WTC11 (cell line): ENCODE results near the gene CCDC92.

Experiments
- FOXJ3 ChIP-seq: sonication (generic); formaldehyde crosslinking; IDR thresholded peaks from 2 replicates; pipeline ENCODE4 v1.9.0; 2021; ENCODE audit warnings: missing genetic modification reagents, mild to moderate bottlenecking, borderline replicate concordance
- NR1H2 ChIP-seq: sonication (generic); formaldehyde crosslinking; IDR thresholded peaks from 2 replicates; pipeline ENCODE4 v1.9.0; 2021; ENCODE audit warnings: mild to moderate bottlenecking, moderate library complexity, missing genetic modification reagents
- TEAD1 ChIP-seq: sonication (generic); formaldehyde crosslinking; IDR thresholded peaks from 2 replicates; pipeline ENCODE4 v1.8.0; 2022; ENCODE audit warnings: mild to moderate bottlenecking, missing genetic modification reagents
- TF ChIP-seq, protein P1 (sequence below): fragments of 200-600 bp; IDR thresholded peaks from 2 replicates; pipeline ENCODE4 v1.8.0; 2022; ENCODE audit warnings: antibody characterized with exemption
- TF ChIP-seq, protein P2 (sequence below): sonication (generic); formaldehyde crosslinking; IDR thresholded peaks from 2 replicates; pipeline ENCODE4 v1.8.0; 2022; ENCODE audit warnings: mild to moderate bottlenecking, missing genetic modification reagents
- TF ChIP-seq, protein P3 (sequence below): sonication (generic); formaldehyde crosslinking; IDR thresholded peaks from 2 replicates; pipeline ENCODE4 v1.8.1; 2023; ENCODE audit warnings: mild to moderate bottlenecking, missing genetic modification reagents, moderate library complexity
- TF ChIP-seq, protein P4 (sequence below): sonication (generic); formaldehyde crosslinking; IDR thresholded peaks from 2 replicates; pipeline ENCODE4 v1.8.1; 2023; ENCODE audit warnings: mild to moderate bottlenecking, missing genetic modification reagents
- TF ChIP-seq, protein P5 (sequence below): sonication (generic); formaldehyde crosslinking; IDR thresholded peaks from 2 replicates; pipeline ENCODE4 v1.8.0; 2023; ENCODE audit warnings: missing genetic modification reagents

DNA sequence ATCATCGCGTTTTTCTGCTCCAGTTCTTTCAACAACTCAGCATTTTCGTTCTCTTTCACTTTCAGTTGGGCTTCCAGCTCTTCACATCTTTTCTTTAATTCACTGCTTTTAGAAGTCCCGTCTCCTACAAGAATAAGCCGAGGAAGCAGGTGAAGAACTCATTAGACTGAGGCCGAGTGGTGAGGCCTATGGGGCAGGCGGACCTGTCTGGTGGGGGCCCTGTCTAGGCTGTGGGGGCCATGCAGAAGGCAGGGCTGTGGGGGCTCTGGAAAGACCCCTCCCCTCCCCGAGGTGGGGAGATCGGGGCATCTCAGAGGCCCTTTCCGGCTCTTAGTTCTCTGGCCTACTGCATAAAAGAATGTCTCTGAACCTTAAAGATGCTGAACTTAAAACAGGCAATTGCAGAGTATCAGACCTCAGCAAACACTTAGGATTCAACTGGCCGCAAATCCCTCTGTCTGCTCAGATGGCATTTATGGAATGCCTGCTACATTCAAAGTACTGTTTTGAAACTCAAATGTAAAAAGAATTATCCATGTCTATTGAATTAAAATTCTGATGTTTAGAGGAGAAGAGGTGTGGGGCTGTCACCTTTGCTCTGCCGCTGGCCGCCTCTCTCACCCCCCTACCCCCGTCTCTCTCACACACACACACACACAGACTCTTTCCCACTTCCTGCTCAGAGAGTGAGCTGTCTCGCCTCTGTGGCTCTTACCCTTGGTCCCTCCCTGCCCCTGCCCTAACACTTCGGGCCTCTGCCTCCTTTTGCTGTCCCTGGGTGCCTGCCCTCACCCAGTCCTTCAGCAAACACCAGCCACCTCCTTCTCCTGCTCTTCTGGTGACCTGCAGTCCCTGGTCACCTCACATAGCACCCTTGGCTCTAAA is 34.7 kb downstream of the CCDC92 start:
- TF ChIP-seq, protein P1, sequence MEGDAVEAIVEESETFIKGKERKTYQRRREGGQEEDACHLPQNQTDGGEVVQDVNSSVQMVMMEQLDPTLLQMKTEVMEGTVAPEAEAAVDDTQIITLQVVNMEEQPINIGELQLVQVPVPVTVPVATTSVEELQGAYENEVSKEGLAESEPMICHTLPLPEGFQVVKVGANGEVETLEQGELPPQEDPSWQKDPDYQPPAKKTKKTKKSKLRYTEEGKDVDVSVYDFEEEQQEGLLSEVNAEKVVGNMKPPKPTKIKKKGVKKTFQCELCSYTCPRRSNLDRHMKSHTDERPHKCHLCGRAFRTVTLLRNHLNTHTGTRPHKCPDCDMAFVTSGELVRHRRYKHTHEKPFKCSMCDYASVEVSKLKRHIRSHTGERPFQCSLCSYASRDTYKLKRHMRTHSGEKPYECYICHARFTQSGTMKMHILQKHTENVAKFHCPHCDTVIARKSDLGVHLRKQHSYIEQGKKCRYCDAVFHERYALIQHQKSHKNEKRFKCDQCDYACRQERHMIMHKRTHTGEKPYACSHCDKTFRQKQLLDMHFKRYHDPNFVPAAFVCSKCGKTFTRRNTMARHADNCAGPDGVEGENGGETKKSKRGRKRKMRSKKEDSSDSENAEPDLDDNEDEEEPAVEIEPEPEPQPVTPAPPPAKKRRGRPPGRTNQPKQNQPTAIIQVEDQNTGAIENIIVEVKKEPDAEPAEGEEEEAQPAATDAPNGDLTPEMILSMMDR = no peak
- TF ChIP-seq, protein P2, sequence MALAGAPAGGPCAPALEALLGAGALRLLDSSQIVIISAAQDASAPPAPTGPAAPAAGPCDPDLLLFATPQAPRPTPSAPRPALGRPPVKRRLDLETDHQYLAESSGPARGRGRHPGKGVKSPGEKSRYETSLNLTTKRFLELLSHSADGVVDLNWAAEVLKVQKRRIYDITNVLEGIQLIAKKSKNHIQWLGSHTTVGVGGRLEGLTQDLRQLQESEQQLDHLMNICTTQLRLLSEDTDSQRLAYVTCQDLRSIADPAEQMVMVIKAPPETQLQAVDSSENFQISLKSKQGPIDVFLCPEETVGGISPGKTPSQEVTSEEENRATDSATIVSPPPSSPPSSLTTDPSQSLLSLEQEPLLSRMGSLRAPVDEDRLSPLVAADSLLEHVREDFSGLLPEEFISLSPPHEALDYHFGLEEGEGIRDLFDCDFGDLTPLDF = no peak
- TF ChIP-seq FOXJ3 (CRISPR knock-in tag) (no peak), NR1H2 (CRISPR knock-in tag) (no peak), TEAD1 (CRISPR knock-in tag) (no peak)
- TF ChIP-seq, protein P3, sequence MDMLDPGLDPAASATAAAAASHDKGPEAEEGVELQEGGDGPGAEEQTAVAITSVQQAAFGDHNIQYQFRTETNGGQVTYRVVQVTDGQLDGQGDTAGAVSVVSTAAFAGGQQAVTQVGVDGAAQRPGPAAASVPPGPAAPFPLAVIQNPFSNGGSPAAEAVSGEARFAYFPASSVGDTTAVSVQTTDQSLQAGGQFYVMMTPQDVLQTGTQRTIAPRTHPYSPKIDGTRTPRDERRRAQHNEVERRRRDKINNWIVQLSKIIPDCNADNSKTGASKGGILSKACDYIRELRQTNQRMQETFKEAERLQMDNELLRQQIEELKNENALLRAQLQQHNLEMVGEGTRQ (CRISPR knock-in tag) = no peak
- TF ChIP-seq, protein P4, sequence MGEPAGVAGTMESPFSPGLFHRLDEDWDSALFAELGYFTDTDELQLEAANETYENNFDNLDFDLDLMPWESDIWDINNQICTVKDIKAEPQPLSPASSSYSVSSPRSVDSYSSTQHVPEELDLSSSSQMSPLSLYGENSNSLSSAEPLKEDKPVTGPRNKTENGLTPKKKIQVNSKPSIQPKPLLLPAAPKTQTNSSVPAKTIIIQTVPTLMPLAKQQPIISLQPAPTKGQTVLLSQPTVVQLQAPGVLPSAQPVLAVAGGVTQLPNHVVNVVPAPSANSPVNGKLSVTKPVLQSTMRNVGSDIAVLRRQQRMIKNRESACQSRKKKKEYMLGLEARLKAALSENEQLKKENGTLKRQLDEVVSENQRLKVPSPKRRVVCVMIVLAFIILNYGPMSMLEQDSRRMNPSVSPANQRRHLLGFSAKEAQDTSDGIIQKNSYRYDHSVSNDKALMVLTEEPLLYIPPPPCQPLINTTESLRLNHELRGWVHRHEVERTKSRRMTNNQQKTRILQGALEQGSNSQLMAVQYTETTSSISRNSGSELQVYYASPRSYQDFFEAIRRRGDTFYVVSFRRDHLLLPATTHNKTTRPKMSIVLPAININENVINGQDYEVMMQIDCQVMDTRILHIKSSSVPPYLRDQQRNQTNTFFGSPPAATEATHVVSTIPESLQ (CRISPR knock-in tag) = no peak
- TF ChIP-seq, protein P5, sequence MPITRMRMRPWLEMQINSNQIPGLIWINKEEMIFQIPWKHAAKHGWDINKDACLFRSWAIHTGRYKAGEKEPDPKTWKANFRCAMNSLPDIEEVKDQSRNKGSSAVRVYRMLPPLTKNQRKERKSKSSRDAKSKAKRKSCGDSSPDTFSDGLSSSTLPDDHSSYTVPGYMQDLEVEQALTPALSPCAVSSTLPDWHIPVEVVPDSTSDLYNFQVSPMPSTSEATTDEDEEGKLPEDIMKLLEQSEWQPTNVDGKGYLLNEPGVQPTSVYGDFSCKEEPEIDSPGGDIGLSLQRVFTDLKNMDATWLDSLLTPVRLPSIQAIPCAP (CRISPR knock-in tag) = no peak
